Right ventricle myocardium superior (tissue), 1 donor: Measurements from ENCODE around the gene STX1A. TPM values are rescaled to one million over a fixed set of nuclear protein-coding genes. Genes with fewer than 3 reads are reported as not detected.
"Not testable (repeated sequence)": the region's sequence is repeated elsewhere in the genome, so short reads cannot be mapped to it uniquely, and the experiment has no call there.

Source experiments
- ATAC-seq: fragments of 200-7000 bp; cut with Tn5 transposase; one replicate; pipeline ENCODE4 v1.9.1; 2020; ENCODE audit warnings: mild to moderate bottlenecking; ENCODE audit not compliant: poor library complexity
- DNase-seq: peaks from one replicate; pipeline ENCODE4 v3.0.0-alpha.2; 2020
- intact Hi-C: fragments of 100-400 bp; cut with DNase I; formaldehyde crosslinking; loops from one replicate; pipeline ENCODE4 v1.11.2; 2022
- microRNA-seq: library from miRNA; unstranded; fragments of <30 nt; microRNA quantifications from one replicate; pipeline ENCODE4 v1.2.0, GENCODE V29; 2020
- total RNA-seq: library from RNA; stranded (reverse); fragmentation: NEBNext Ultra II Directional; extraction: Animal tissue kit (Norgen Biotek cat#: 25700); gene quantifications from one replicate; pipeline ENCODE4 v1.2.1, GENCODE V29; 2021
- donor health status: DM: no; HTN: yes; CAD: no; lungs with severe emphysema.

Gene STX1A
- total RNA-seq, 1 donor from 2014 or later = 1.7 TPM

DNA sequence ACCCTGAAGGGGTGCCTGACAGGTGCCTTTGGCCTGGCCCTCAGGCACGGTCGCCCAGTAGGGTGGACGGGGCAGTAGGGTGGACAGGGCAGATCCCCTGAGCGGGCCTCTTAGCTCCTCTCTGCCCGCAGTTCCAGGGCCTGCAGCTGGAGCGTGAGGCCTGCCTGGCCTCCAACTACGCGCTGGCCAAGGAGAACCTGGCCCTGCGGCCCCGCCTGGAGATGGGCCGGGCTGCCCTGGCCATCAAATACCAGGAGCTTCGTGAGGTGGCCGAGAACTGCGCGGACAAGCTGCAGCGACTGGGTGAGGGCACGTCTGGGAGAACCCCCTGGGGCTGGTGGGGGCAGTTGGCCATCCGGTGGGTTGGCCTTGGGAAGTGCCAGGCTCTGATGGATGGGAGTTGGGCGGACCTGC, 50.2 kb downstream of the STX1A start:
- DNase-seq = no peak
- ATAC-seq = no peak
- intact Hi-C loops = loop anchor here (5.0 kb wide), 1 partner anchor 58 kb away; no protein-coding TSS in a partner anchor

DNA sequence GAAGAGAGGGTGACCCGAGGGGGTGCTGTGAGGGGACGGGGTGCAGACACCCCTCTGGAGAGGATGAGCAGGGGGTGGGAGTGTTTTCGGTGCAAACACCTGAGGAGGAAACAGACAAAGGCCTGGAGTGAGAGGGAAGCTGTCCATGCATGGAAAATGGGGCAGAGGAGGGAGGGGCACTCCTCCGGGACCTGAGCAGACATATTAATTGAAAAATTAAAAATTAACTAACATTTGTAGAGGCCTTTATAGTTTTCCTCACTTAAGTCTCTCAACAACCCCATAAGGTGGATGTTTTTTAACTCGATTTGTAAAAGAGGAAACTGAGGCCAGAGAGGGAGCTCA, 50.6 kb downstream of the STX1A start:
- intact Hi-C loops = loop anchor here (5.0 kb wide), 1 partner anchor 58 kb away; no protein-coding TSS in a partner anchor
- DNase-seq = no peak

DNA sequence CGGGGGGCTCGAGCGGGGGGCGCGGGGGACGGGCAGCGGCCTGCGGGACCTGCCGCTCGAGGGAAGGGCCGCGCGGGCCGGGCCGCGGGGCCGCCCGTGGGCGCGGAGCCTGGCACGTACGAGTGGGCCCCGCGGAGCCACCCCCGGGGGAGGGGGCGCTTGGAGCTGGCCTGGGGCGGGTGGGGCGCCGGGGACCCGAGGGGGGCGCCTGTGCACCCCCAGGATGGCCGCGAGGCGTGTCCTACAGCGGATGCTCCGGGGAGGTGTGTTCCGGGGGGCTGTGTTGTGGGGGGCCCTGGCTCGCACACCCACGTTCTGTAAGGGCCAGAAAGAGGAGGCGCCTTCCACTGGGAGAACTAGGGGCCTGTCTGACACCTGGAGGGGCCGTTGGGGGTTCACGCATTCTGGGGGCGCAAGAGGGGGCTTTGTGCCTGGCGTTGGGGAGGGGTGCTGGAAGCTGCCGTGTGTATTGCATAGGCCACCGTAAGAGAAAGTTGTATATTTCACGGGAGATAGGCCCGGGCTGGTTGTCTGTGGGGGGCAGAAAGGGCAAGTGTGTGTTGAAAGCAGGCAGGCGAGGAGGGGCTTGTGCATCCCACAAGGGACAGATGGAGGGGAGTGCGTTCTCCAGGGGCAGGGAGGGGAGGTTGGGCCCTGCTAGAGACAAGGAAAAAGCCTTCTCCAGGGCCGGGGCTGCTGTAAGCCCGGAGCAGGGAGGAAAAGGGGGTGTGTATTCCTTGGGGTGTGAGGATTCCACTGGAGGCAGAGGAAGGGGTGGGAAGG, 51.2 kb downstream of the STX1A start:
- intact Hi-C loops = loop anchor here (5.0 kb wide), 1 partner anchor 59 kb away; no protein-coding TSS in a partner anchor
- no peak for DNase-seq
- ATAC-seq = no peak

More for the DNA sequence above, 50.6 kb downstream of the STX1A start:
- no peak for ATAC-seq

DNA sequence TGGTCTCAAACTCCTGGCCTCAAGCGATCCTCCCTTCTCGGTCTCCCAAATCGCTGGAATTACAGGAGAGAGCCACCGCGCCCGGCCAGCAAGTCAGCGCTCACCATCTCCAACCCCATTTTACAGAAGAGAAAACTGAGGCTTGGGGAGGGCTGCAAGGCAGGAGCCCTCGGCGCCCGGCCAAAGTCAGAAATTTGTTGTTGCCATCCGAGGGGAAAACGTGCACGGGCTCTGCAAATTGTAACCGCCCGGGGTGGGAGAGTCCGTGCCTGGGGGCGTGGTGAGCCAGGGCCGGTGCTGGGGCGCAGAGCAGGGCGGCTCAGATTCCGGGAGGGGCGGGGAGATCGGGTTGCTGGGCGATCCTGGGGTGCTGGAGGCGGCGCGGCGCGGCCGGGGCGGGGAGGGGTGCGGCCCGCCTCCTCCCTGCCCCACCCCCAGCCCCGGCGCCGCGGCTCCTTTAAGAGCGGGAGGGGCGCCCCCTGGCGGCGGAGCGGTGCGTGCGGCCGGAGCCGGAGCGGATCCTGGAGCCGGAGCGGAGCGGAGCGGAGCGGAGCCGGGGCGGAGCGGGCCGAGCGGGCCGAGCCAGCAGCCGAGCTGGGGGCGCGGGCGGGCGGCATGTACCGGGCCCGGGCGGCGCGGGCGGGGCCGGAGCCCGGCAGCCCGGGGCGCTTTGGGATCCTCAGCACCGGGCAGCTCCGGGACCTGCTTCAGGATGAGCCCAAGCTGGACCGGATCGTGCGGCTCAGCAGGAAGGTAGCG, 51.9 kb downstream of the STX1A start, which contains the start of gene VPS37D:
VPS37D (plus strand) TSS at position 488 of the 759 bp plus-strand sequence; CDS start at position 616, 128 bp downstream.
- DNase-seq = peak; percentile 96
- intact Hi-C loops = loop anchor here (5.0 kb wide), 1 partner anchor 60 kb away; no protein-coding TSS in a partner anchor
- ATAC-seq = peak; percentile 98

DNA sequence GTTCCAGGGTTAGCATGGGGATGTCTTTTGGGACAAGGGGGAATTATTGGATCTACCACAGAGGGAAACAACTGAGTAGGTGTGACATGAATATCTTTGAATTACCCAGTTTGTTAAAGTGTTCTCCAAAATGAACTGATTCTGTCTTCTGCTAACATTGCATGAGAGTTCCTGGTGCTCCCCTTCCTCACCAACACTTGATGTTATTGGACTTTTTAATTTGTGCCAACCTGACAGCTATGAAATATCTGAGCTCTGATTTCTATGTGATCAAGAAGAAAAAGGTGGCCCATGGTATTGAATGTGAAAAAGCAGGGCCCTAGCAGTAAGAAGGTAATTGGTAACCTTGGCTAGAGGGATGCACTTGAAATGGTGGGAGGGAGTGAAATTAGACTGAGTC, 56.4 kb downstream of the STX1A start:
- ATAC-seq = no peak
- intact Hi-C loops = no loop called here
- no peak for DNase-seq

DNA sequence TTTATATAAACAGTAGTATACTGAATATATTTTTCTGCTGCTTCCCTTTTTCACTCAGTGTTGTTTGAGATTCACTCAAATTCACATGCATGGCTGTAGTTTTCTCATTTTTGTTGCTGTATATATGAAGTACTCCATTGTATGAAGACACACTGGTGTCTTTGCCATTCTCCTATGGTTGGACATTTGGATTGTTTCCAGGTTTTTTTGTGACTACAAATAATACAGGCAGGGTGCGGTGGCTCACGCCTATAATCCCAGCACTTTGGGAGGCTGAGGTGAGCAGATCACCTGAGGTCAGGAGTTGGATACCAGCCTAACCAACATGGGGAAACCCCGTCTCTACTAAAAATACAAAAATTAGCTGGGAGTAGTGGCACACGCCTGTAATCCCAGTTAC, 58.9 kb downstream of the STX1A start:
- DNase-seq, ATAC-seq, intact Hi-C loops: not testable (repeated sequence)

DNA sequence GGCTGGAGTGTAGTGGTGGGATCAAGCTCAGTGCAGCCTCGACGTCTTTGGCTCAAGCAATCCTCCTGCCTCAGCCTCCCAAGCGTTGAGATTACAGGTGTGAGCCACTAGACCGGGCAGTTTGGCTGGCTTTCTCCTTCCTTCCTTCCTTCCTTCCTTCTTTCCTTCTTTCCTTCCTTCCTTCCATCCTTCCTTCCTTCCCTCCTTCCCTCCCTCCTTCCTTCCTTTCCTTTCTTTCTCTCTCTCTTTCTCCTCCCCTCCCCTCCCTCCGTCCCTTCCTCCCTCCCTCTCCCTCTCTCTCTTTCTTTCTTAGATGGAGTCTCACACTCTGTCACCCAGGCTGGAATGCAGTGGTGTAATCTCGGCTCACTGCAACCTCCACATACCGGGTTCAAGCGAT, 59.5 kb downstream of the STX1A start:
- intact Hi-C loops = no loop called here
- ATAC-seq (no peak), DNase-seq (no peak)

DNA sequence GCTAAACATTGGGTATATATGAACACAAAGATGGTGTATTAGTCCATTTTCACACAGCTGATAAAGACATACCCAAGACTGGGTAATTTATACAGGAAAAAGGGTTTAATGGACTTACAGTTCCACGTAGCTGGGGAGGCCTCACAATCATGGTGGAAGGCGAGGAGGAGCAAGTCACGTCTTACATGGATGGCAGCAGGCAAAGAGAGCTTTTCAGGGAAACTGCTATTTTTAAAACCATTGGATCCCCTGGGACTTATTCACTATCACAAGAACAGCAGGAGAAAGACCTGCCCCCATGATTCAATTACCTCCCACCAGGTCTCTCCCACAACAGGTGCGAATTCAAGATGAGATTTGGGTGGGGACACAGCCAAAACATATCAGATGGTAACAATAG, 64.2 kb downstream of the STX1A start:
- ATAC-seq, intact Hi-C loops: not testable (repeated sequence)

DNA sequence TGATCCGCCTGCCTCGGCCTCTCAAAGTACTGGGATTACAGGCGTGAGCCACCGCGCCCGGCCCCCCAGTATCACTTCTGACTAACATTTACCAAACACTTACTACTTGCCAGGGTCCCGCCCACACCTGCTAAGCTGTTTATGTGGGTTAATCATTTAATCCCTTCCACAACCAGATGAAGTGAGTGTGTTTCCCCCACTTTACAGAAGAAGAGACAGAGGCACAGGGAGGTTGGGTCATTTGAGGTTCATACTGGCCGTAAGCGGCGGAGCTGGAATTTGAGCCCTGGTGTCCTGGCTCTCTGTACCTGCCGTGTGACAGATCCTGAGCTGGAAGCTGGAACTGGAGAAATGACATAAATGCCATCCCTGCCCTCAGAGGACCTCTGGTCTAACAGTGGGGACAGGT, 66.9 kb downstream of the STX1A start:
- ATAC-seq = no peak
- intact Hi-C loops = no loop called here
- no peak for DNase-seq

More for the DNA sequence above, 64.2 kb downstream of the STX1A start:
- not testable (repeated sequence) for DNase-seq

DNA sequence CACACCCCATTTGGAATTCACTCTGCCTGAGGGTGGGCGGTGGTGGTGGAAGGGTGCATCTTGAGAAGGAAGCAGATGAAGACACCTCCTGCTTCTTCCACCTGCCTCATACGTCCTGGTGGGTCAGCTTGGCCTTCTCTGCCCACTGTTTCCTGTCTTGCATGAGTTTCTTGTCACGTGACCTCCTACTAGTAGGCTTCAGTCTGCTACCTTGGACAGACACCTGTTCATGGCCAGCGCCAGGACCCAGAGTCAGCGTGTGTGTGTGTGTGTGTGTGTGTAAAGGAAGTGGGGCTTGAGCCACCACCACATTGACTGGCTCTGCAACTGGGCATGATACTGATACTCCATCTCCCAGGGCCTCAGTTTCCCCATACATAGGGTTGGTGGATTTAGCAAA, 68.9 kb downstream of the STX1A start:
- intact Hi-C loops = no loop called here
- DNase-seq = no peak
- no peak for ATAC-seq

DNA sequence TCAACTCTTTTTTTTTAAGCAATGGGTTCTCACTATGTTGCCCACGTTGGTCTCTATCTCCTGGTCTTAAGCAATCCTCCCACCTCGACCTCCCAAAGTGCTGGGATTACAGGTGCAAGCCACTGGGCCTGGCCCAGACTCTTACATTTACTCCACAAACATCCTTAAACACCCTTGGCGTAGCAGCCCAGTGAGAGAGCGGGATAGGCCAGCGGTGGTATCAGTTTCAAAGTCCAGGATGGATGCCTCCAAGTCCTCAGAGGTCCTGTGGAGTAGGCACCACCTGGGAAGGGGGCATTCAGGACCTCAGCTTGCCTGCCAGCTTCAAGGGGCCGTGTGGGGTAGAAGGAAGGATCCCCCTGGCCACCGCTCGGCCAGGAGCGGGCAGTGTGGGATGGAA, 69.9 kb downstream of the STX1A start:
- intact Hi-C loops = no loop called here
- ATAC-seq (no peak), DNase-seq (peak; percentile 10)

Small RNAs within 50 kb of the gene (microRNA-seq; reads per million reads assigned to microRNA genes)
- not detected for gene MIR4284

Other genes starting within 250 kb of the STX1A start
- 36.8 TPM for gene BAZ1B, start 197.4 kb downstream of the STX1A start, total RNA-seq
- 76.2 TPM for gene BCL7B, start 162.0 kb downstream of the STX1A start, total RNA-seq
- 10.6 TPM for gene TBL2, start 141.1 kb downstream of the STX1A start, total RNA-seq
- gene MLXIPL, start 95.1 kb downstream of the STX1A start, total RNA-seq = 6.9 TPM
- 2.7 TPM for gene VPS37D, start 51.8 kb downstream of the STX1A start, total RNA-seq
- 11.8 TPM for gene DNAJC30, start 36.2 kb downstream of the STX1A start, total RNA-seq
- gene BUD23, start 36.1 kb downstream of the STX1A start, total RNA-seq = 74.8 TPM
- gene ABHD11, start 19.1 kb upstream of the STX1A start, total RNA-seq = 18.6 TPM
- gene CLDN3, start 50.6 kb upstream of the STX1A start, total RNA-seq = not detected
- 0.11 TPM for gene CLDN4, start 111.3 kb upstream of the STX1A start, total RNA-seq
- gene METTL27, start 122.8 kb upstream of the STX1A start, total RNA-seq = 0.43 TPM
- gene TMEM270, start 141.5 kb upstream of the STX1A start, total RNA-seq = not detected